ENCODE data around the gene VAV2. TPM values are rescaled to one million over a fixed set of nuclear protein-coding genes. Genes with fewer than 3 reads are reported as not detected.

The VAV2 gene
- total and polyA plus RNA-seq, 2 of the 4 experiments (the other 2 are of a cell fraction) = 10.8 to 13.4 TPM

DNA sequence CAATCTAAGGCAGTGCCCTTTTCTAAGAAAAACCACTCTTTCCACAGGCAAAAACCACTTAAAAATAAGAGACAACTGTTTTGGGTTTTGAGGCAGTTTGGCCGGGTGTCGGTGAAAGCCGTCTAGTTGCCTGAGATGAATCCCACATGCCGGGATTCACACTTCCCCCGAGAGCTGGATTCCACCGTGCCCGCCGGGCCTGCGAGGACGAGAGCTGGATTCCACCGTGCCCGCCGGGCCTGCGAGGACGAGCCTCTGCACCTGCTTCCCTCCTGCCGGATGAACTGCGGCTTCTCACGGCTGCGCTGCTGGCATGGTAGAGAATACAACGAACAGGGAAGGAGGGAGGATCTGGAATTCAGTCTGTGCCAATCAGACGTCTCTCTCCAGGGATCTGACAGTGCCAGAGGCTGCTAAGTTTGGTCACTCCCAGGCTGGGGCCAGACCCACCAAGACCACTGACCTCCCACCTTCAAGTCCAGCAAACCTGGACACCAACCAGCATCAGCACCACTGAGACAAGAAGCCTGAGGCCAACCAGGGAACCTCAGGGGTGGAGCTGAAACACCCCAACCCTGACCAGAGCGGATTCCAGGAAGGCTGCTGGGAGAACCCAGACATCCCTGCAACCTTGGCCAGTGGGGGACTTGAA, 23.0 kb downstream of the VAV2 start (continued):
- TF ChIP-seq, protein P1, sequence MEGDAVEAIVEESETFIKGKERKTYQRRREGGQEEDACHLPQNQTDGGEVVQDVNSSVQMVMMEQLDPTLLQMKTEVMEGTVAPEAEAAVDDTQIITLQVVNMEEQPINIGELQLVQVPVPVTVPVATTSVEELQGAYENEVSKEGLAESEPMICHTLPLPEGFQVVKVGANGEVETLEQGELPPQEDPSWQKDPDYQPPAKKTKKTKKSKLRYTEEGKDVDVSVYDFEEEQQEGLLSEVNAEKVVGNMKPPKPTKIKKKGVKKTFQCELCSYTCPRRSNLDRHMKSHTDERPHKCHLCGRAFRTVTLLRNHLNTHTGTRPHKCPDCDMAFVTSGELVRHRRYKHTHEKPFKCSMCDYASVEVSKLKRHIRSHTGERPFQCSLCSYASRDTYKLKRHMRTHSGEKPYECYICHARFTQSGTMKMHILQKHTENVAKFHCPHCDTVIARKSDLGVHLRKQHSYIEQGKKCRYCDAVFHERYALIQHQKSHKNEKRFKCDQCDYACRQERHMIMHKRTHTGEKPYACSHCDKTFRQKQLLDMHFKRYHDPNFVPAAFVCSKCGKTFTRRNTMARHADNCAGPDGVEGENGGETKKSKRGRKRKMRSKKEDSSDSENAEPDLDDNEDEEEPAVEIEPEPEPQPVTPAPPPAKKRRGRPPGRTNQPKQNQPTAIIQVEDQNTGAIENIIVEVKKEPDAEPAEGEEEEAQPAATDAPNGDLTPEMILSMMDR (conservative IDR thresholded peaks at IDR 0.05; ENCODE audit: low read depth, low read length) = no peak
- TF ChIP-seq POLR2A (IDR thresholded peaks at IDR 0.05; ENCODE audit: low read depth, low read length) (no peak), MXI1 (IDR thresholded peaks at IDR 0.05; ENCODE audit: borderline replicate concordance, low read depth, low read length) (no peak), MAFK (IDR thresholded peaks at IDR 0.05; ENCODE audit: low read depth, low read length) (no peak), CEBPB (IDR thresholded peaks at IDR 0.05; ENCODE audit: low read depth, low read length) (no peak)
